Ovary (tissue), 10 donors: ENCODE data around the gene MIF. TPM values are rescaled to one million over a fixed set of nuclear protein-coding genes. Genes with fewer than 3 reads are reported as not detected.
A peak's percentile ranks its signal among the peaks of the same experiment; 100 is the strongest.

Source experiments
- DNase-seq, 5 donors: peaks; one replicate each; pipeline ENCODE4 v3.0.0-alpha.2; 2019 to 2020
- H3K27ac ChIP-seq, 2 donors: fragments of 200-600 bp; one replicate each; pipeline versions ENCODE4 v1.5.1 to v1.8.0; 2019 to 2022
- H3K27me3 ChIP-seq: fragments of 200-600 bp; one replicate; pipeline ENCODE4 v1.8.0; 2022
- H3K36me3 ChIP-seq: fragments of 200-600 bp; sonication (generic); one replicate; pipeline ENCODE4 v1.5.1; 2019
- H3K4me1 ChIP-seq: one replicate; pipeline ENCODE4 v1.8.1; 2013; ENCODE audit warnings: mild to moderate bottlenecking, moderate library complexity; ENCODE audit not compliant: insufficient read depth
- H3K4me3 ChIP-seq: fragments of 200-600 bp; sonication (generic); one replicate; pipeline ENCODE4 v1.5.1; 2017
- H3K9me3 ChIP-seq, 2 donors: fragments of 200-600 bp in 1 of 2; sonication (generic) in 1 of 2; one replicate each; pipeline versions ENCODE4 v1.5.1 to v1.8.1; 2013 to 2019; ENCODE audit warnings: mild to moderate bottlenecking in 1 of 2, moderate library complexity in 1 of 2
- EP300 ChIP-seq: sonication (generic); formaldehyde crosslinking; IDR thresholded peaks from one replicate; pipeline ENCODE4 v1.6.1; 2017; ENCODE audit warnings: antibody characterized with exemption
- POLR2A ChIP-seq: fragments of 450-650 bp; IDR thresholded peaks from one replicate; pipeline ENCODE4 v1.6.1; 2017; ENCODE audit warnings: antibody characterized with exemption, mild to moderate bottlenecking, moderate library complexity
- WGBS, 3 donors: extraction: QIAGEN DNeasy Blood & Tissue Kit in 1 of 3; methylation state at CpG; one replicate each; pipeline versions ENCODE4 v1.1.5 to v1.1.7; 2013 to 2017; 5-methylcytosine and 5-hydroxymethylcytosine counted together
- intact Hi-C, 4 donors: fragments of 100-400 bp; cut with DNase I; formaldehyde crosslinking; loops; one replicate each; pipeline versions ENCODE4 v1.11.0 to v1.15.1; 2022 to 2023
- long read RNA-seq, 3 donors: library from polyadenylated mRNA in 2 of 3; unstranded in 2 of 3; transcript quantifications; one replicate each; pipeline ENCODE4 v2.0.0 and lab custom pipeline, GENCODE V29; 2021 to 2026
- polyA plus RNA-seq, 2 donors: library from polyadenylated mRNA; stranded (reverse); fragments of 200-250 nt in 1 of 2; fragments of 350-450 nt in 1 of 2; fragmentation: Illumina TruSeq in 1 of 2; extraction: RNeasy Lipid Tissue Mini Kit (QIAGEN cat#74804) in 1 of 2; gene quantifications; one replicate each; pipeline ENCODE4 v1.2.3, GENCODE V29; 2013 to 2014
- total RNA-seq, 7 donors: library from RNA; depleted of rRNA in 2 of 7; stranded (reverse); fragments of >200 nt in 2 of 7; fragmentation: NEBNext Ultra II Directional in 3 of 7; extraction: Animal tissue kit (Norgen Biotek cat#: 25700) in 3 of 7; gene quantifications; one replicate each; pipeline versions ENCODE4 v1.1.0 to v1.2.4, GENCODE V29; 2016 to 2023
- TF ChIP-seq, protein P1 (sequence below), 3 donors: fragments of 450-650 bp in 2 of 3; fragments of 200-600 bp in 1 of 3; IDR thresholded peaks; one replicate each; pipeline versions ENCODE4 v1.5.1 to v1.8.0; 2016 to 2022; ENCODE audit warnings: antibody characterized with exemption in 3 of 3, mild to moderate bottlenecking in 1 of 3
- donor health status: DM: no; HTN: no; CAD: no; lungs with moderate emphysema.
- donor health status: DM: no; HTN: no; CAD: no.
- donor health status: Bipolar disorder and iron deficiency.
- donor health status: DM: yes; HTN: yes; CAD: no.
- donor health status: DM: no; HTN: no; CAD: no.
- donor health status: DM: yes; HTN: yes; CAD: no.

The MIF gene
- total RNA-seq, result 100 to 1,000 TPM; 194 to 426 (median 362) TPM
- polyA plus RNA-seq, result 100 to 1,000 TPM in 1 of 2 donors, 1 to 10 TPM in 1; 1.1 to 289 TPM
- long read RNA-seq, donor 1, transcript MIF-201 (3 exons, 939 nt), result major isoform, 62 of 62 reads
- long read RNA-seq, donor 1, partial matches to known transcripts, result 0 of 62 reads
- long read RNA-seq, donor 1, other reads (novel, unspliced or antisense), result 0 of 62 reads
- long read RNA-seq, donor 2, transcript MIF-202 (2 exons, 589 nt), result minor isoform, 11 of 528 reads
- long read RNA-seq, donor 2, transcript MIF-201 (3 exons, 939 nt), result major isoform, 501 of 528 reads
- long read RNA-seq, donor 2, transcript MIF-203 (2 exons, 435 nt), result minor isoform, 16 of 528 reads
- long read RNA-seq, donor 2, partial matches to known transcripts, result 0 of 528 reads
- long read RNA-seq, donor 2, other reads (novel, unspliced or antisense), result 0 of 528 reads
- long read RNA-seq, donor 3, transcript MIF-203 (2 exons, 435 nt), result minor isoform, 6 of 354 reads
- long read RNA-seq, donor 3, transcript MIF-201 (3 exons, 939 nt), result major isoform, 344 of 354 reads
- long read RNA-seq, donor 3, partial matches to known transcripts, result 0 of 354 reads
- long read RNA-seq, donor 3, other reads (novel, unspliced or antisense), result 0 of 354 reads

DNA sequence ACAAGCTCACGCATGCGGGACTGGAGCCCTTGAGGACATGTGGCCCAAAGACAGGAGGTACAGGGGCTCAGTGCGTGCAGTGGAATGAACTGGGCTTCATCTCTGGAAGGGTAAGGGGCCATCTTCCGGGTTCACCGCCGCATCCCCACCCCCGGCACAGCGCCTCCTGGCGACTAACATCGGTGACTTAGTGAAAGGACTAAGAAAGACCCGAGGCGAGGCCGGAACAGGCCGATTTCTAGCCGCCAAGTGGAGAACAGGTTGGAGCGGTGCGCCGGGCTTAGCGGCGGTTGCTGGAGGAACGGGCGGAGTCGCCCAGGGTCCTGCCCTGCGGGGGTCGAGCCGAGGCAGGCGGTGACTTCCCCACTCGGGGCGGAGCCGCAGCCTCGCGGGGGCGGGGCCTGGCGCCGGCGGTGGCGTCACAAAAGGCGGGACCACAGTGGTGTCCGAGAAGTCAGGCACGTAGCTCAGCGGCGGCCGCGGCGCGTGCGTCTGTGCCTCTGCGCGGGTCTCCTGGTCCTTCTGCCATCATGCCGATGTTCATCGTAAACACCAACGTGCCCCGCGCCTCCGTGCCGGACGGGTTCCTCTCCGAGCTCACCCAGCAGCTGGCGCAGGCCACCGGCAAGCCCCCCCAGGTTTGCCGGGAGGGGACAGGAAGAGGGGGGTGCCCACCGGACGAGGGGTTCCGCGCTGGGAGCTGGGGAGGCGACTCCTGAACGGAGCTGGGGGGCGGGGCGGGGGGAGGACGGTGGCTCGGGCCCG is at the start of gene MIF:
Gene MIF, plus strand, starts transcription at position 439 of the 765 bp plus-strand sequence. Its CDS starts 92 bp downstream, at position 531.
- 2 to 3% (median 3%) methylated on average over 28 to 72 of the region's 72 CpGs for WGBS, 3 donors
- Histone ChIP-seq H3K9me3 (no peaks in the 10 kb centered on the region), H3K4me1 (peaks cover 17% of the 10 kb centered on the region), H3K4me3 (peak within 1 kb of the TSS; percentile 86), H3K27me3 (no peaks in the 10 kb centered on the region), H3K36me3 (no peaks in the 10 kb centered on the region), H3K27ac (peak within 1 kb of the TSS; percentile 90 to 96)
- intact Hi-C loops, result no loop called here
- TF ChIP-seq, protein P1, sequence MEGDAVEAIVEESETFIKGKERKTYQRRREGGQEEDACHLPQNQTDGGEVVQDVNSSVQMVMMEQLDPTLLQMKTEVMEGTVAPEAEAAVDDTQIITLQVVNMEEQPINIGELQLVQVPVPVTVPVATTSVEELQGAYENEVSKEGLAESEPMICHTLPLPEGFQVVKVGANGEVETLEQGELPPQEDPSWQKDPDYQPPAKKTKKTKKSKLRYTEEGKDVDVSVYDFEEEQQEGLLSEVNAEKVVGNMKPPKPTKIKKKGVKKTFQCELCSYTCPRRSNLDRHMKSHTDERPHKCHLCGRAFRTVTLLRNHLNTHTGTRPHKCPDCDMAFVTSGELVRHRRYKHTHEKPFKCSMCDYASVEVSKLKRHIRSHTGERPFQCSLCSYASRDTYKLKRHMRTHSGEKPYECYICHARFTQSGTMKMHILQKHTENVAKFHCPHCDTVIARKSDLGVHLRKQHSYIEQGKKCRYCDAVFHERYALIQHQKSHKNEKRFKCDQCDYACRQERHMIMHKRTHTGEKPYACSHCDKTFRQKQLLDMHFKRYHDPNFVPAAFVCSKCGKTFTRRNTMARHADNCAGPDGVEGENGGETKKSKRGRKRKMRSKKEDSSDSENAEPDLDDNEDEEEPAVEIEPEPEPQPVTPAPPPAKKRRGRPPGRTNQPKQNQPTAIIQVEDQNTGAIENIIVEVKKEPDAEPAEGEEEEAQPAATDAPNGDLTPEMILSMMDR (IDR thresholded peaks at IDR 0.05), result peak; percentile 13 to 82 (median 78)
- TF ChIP-seq EP300 (peak; percentile 18), POLR2A (peak; percentile 99)
- peak; percentile 94 to 99 (median 96) for DNase-seq

DNA sequence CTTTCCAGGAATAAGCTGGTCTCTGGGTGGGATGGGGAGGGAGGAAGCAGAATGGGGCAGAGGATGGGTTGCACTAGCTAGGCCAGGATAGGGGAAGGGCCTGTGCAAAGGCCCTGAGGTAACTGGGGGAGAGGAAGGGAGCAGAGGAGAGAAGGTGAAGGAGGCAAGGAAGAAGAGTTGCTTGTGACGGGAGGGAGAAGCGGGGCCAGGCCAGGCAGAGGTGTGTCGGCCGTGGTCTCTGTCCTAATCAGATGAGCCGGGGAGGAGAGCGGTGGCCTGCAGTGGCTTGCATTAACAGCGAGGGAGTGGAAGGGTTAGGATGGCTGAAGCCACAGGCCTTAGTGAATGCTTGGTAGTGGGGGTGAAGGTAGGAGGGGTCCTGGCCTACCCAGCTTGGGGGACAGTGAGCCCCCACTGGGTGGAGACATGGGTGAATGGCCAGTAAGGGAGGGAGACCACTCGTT is 49.4 kb upstream of the MIF start:
- intact Hi-C loops, result loop anchor here (5.0 to 10.0 kb wide), 3 partner anchors 77 to 310 kb away; partner anchors contain the start of gene CHCHD10 (in 4 of the 4)

DNA sequence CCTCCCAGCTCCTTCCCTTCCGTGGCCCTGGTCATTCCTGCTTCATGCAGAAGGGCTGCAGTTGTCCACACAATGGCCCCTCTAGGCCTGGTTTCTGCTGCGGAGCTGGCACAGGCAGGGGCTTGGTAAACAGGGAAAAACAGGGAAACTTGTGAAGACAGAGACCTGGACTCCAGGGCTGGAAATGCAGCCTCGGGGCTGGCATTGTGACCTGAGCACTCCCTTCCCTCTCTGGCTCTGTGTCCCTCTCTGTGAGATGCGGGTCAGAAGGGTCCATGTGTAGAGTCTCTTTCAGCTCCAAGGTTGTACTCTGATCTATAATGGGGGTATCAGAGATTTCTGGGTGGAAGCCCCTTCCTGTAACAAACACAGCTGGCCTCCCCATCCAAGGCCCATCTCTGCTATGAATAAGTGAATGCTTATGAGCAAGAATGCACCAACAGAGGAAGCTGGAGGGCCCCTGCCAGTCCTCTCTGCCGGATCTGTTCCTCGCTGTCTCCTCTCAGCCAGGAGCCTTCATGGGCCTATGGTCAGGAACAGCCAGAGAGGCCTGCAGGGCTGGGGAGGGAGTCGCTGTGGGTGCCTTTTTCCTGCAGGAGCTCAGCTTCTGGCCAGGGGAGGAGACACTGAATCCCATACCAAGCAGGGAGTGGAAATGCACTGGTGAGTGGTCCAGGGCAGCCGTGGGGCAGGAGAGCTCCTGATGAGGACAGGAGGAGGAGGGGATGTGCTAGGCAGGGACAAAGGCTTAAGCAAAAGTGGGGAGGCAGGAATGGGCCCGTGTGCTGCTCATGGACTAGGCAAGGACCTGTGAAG is 48.7 kb upstream of the MIF start:
- no peak for DNase-seq
- Histone ChIP-seq H3K4me3 (no peak overlapping the region), H3K27me3 (no peaks in the 10 kb centered on the region), H3K9me3 (no peaks in the 10 kb centered on the region), H3K36me3 (no peaks in the 10 kb centered on the region), H3K27ac (no peak overlapping the region), H3K4me1 (peaks cover 5% of the 10 kb centered on the region)
- intact Hi-C loops, result loop anchor here (5.0 to 10.0 kb wide), 3 partner anchors 78 to 311 kb away; partner anchors contain the start of gene CHCHD10 (in 4 of the 4)
- WGBS, 3 donors, result 67 to 77% (median 72%) methylated on average over 9 of the region's 9 CpGs
- TF ChIP-seq EP300 (no peak), POLR2A (no peak)
- TF ChIP-seq, protein P1 (IDR thresholded peaks at IDR 0.05), result no peak

More for the DNA sequence above, 49.4 kb upstream of the MIF start:
- peaks cover 5% of the 10 kb centered on the region for H3K4me1 ChIP-seq
- no peak for TF ChIP-seq EP300
- no peak for TF ChIP-seq POLR2A
- TF ChIP-seq, protein P1 (IDR thresholded peaks at IDR 0.05), result no peak
- H3K4me3 ChIP-seq, result no peak overlapping the region
- H3K27me3 ChIP-seq, result no peaks in the 10 kb centered on the region
- H3K27ac ChIP-seq, result no peak overlapping the region
- 68 to 78% (median 74%) methylated on average over 8 of the region's 8 CpGs for WGBS, 3 donors
- DNase-seq, result no peak
- H3K36me3 ChIP-seq, result no peaks in the 10 kb centered on the region
- H3K9me3 ChIP-seq, result no peaks in the 10 kb centered on the region
